Parathyroid adenoma (tissue), 2 donors: ENCODE results near the gene ANK3.

Source experiments
- H2AFZ ChIP-seq: fragments of 300-600 bp; sonication (generic); one replicate; pipeline ENCODE4 v1.7.0; 2017; ENCODE audit warnings: antibody characterized with exemption, mild to moderate bottlenecking
- H3K27ac ChIP-seq: fragments of 300-600 bp; sonication (generic); one replicate; pipeline ENCODE4 v1.7.0; 2017
- H3K27me3 ChIP-seq: fragments of 300-600 bp; sonication (generic); one replicate; pipeline ENCODE4 v1.7.0; 2017; ENCODE audit warnings: low read length; ENCODE audit not compliant: control insufficient read depth, insufficient read depth
- H3K36me3 ChIP-seq: fragments of 300-600 bp; sonication (generic); one replicate; pipeline ENCODE4 v1.7.0; 2017; ENCODE audit warnings: low read length; ENCODE audit not compliant: control insufficient read depth, insufficient read depth
- H3K4me1 ChIP-seq: fragments of 300-600 bp; sonication (generic); one replicate; pipeline ENCODE4 v1.7.0; 2017; ENCODE audit warnings: control low read depth
- H3K4me2 ChIP-seq: fragments of 300-600 bp; sonication (generic); one replicate; pipeline ENCODE4 v1.7.0; 2017; ENCODE audit warnings: low read length
- H3K4me3 ChIP-seq: fragments of 300-600 bp; sonication (generic); one replicate; pipeline ENCODE4 v1.7.0; 2017; ENCODE audit warnings: low read depth, low read length
- H3K79me2 ChIP-seq: fragments of 300-600 bp; sonication (generic); one replicate; pipeline ENCODE4 v1.7.0; 2017; ENCODE audit warnings: control low read depth
- H3K9ac ChIP-seq: fragments of 300-600 bp; sonication (generic); one replicate; pipeline ENCODE4 v1.7.0; 2017; ENCODE audit warnings: mild to moderate bottlenecking
- H3K9me3 ChIP-seq: fragments of 300-600 bp; sonication (generic); one replicate; pipeline ENCODE4 v1.7.0; 2017; ENCODE audit warnings: low read length; ENCODE audit not compliant: control insufficient read depth
- TF ChIP-seq, protein P1 (sequence below): fragments of 300-600 bp; sonication (generic); IDR thresholded peaks from one replicate; pipeline ENCODE4 v1.7.0; 2017; ENCODE audit warnings: antibody characterized with exemption, mild to moderate bottlenecking
- donor health status: primary hyperparathyroidism.

ANK3 gene

DNA sequence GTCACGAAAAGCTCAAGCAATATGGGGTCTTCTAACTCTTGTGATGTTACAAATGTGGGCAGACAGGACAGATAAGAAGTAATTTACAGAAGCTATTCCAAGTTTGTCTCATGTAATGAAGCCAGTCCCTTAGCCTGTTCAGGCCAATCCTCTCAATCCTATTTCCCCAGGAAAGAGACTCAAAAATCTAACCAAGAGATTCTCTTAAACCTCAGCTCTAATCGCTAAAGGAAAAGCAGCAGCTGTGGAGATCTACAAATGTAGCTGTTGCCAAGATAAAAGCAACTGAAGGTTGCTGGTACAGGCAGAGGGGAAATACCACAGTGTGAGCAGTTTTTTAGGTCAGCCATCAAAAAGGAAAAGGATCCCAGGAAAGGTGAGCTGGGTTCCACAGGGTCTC, 39.3 kb downstream of the ANK3 start:
- no peaks in the 10 kb centered on the region for H3K4me1 ChIP-seq
- H3K4me3 ChIP-seq: no peak overlapping the region
- H3K27ac ChIP-seq: no peak overlapping the region
- H3K9ac ChIP-seq: no peak overlapping the region
- no peak overlapping the region for H2AFZ ChIP-seq
- no peaks in the 10 kb centered on the region for H3K79me2 ChIP-seq
- TF ChIP-seq, protein P1, sequence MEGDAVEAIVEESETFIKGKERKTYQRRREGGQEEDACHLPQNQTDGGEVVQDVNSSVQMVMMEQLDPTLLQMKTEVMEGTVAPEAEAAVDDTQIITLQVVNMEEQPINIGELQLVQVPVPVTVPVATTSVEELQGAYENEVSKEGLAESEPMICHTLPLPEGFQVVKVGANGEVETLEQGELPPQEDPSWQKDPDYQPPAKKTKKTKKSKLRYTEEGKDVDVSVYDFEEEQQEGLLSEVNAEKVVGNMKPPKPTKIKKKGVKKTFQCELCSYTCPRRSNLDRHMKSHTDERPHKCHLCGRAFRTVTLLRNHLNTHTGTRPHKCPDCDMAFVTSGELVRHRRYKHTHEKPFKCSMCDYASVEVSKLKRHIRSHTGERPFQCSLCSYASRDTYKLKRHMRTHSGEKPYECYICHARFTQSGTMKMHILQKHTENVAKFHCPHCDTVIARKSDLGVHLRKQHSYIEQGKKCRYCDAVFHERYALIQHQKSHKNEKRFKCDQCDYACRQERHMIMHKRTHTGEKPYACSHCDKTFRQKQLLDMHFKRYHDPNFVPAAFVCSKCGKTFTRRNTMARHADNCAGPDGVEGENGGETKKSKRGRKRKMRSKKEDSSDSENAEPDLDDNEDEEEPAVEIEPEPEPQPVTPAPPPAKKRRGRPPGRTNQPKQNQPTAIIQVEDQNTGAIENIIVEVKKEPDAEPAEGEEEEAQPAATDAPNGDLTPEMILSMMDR: no peak
- no peaks in the 10 kb centered on the region for H3K27me3 ChIP-seq
- no peak overlapping the region for H3K4me2 ChIP-seq
- no peaks in the 10 kb centered on the region for H3K36me3 ChIP-seq
- no peaks in the 10 kb centered on the region for H3K9me3 ChIP-seq

- Histone ChIP-seq H3K4me2 (no peak overlapping the region), H3K4me1 (no peaks in the 10 kb centered on the region), H3K36me3 (no peaks in the 10 kb centered on the region), H2AFZ (no peak overlapping the region), H3K79me2 (no peaks in the 10 kb centered on the region), H3K9ac (no peak overlapping the region), H3K4me3 (no peak overlapping the region), H3K27ac (no peak overlapping the region), H3K9me3 (no peaks in the 10 kb centered on the region), H3K27me3 (no peaks in the 10 kb centered on the region)
- TF ChIP-seq, protein P1: no peak
Observed at GRCh38 chr10:60349426-60349825, 40.2 kb downstream of the ANK3 start.

DNA sequence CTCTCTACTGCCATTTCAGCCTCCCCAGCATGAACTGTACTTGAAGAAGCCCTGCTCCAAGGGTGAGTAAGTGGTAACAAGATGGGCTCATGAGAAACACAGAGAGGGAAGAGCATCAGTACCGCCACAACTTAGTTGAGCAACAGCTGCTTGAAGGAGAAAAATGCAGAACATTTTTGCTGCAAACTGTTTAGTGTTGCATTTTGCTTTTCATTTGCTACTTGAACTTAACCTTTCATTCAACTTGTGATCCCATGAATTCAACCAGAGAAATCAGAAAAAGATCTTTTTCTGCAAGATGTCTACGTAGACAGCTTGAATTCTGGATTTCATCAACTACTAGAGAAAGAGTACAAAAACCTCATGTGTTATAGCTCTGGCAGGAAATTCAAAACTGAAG, 40.7 kb downstream of the ANK3 start:
- no peaks in the 10 kb centered on the region for H3K79me2 ChIP-seq
- no peaks in the 10 kb centered on the region for H3K4me1 ChIP-seq
- H3K36me3 ChIP-seq: no peaks in the 10 kb centered on the region
- no peak overlapping the region for H3K4me3 ChIP-seq
- H3K9ac ChIP-seq: no peak overlapping the region
- no peaks in the 10 kb centered on the region for H3K27me3 ChIP-seq
- H3K27ac ChIP-seq: no peak overlapping the region
- TF ChIP-seq, protein P1: no peak
- H3K4me2 ChIP-seq: no peak overlapping the region
- H3K9me3 ChIP-seq: no peaks in the 10 kb centered on the region
- no peak overlapping the region for H2AFZ ChIP-seq

- H3K9ac ChIP-seq: no peak overlapping the region
- no peaks in the 10 kb centered on the region for H3K4me1 ChIP-seq
- H3K4me3 ChIP-seq: no peak overlapping the region
- no peak overlapping the region for H3K4me2 ChIP-seq
- no peaks in the 10 kb centered on the region for H3K27me3 ChIP-seq
- H3K27ac ChIP-seq: no peak overlapping the region
- TF ChIP-seq, protein P1: no peak
- no peaks in the 10 kb centered on the region for H3K79me2 ChIP-seq
- H2AFZ ChIP-seq: no peak overlapping the region
- H3K9me3 ChIP-seq: no peaks in the 10 kb centered on the region
- H3K36me3 ChIP-seq: no peaks in the 10 kb centered on the region
Observed at GRCh38 chr10:60347270-60347669, 42.4 kb downstream of the ANK3 start.

GRCh38 chr10:60346661-60347060, 43.0 kb downstream of the ANK3 start:
- Histone ChIP-seq H3K9ac (no peak overlapping the region), H3K79me2 (no peaks in the 10 kb centered on the region), H3K4me1 (no peaks in the 10 kb centered on the region), H3K36me3 (no peaks in the 10 kb centered on the region), H3K27me3 (no peaks in the 10 kb centered on the region), H3K4me2 (no peak overlapping the region), H2AFZ (no peak overlapping the region), H3K9me3 (no peaks in the 10 kb centered on the region), H3K27ac (no peak overlapping the region), H3K4me3 (no peak overlapping the region)
- TF ChIP-seq, protein P1: no peak
